ENCODE measurements around the gene IFNL1. TPM values are rescaled to one million over a fixed set of nuclear protein-coding genes. Genes with fewer than 3 reads are reported as not detected.

IFNL1 gene
- total and polyA plus RNA-seq, 3 experiments from 2014 or later = 4.6 TPM; not detected in 2

- DNase-seq = peak; percentile 99 to 100 (median 100)
- Mint-ChIP-seq H3K36me3 (peaks cover 0 to 29% (median 8%) of the 10 kb centered on the region in 3 donors), H3K4me1 (peaks cover 55 to 75% (median 74%) of the 10 kb centered on the region in 3 donors), H3K27ac (peak within 1 kb of the TSS; percentile 90 to 99 (median 94)), H3K27me3 (peaks cover 0 to 1% of the 10 kb centered on the region in 2 donors), H3K4me3 (peak within 1 kb of the TSS; percentile 89 to 99 (median 95)), H3K9me3 (no peaks in the 10 kb centered on the region)
- Histone ChIP-seq H3K9me3 (ENCODE audit: low read length) (no peaks in the 10 kb centered on the region), H3K27ac (ENCODE audit: low read depth, low read length) (peak within 1 kb of the TSS; percentile 86), H3K4me3 (ENCODE audit: low read length) (peak within 1 kb of the TSS; percentile 97), H3K36me3 (ENCODE audit: insufficient read depth, low read length) (no peaks in the 10 kb centered on the region), H3K27me3 (ENCODE audit: insufficient read depth, low read length, poor library complexity, severe bottlenecking) (no peaks in the 10 kb centered on the region), H3K4me1 (ENCODE audit: insufficient read depth, low read length) (peaks cover 57% of the 10 kb centered on the region)
- ChIA-PET POLR2A (interaction anchor here (0.5 to 1.7 kb wide), 11 partner anchors 11 to 1089 kb away, joined by 3 to 15 read pairs (median 4); partner anchors contain the start of genes IFNL1, MED29, PAF1 and RPS16), CTCF (interaction anchor here (0.7 to 1.7 kb wide), 11 partner anchors 9 to 232 kb away, joined by 3 to 10 read pairs (median 4); partner anchors contain the start of genes MED29, PAF1, RPS16 and TIMM50)
Measured at GRCh38 chr19:39341719-39342604, 45.8 kb downstream of the IFNL1 start, which contains the start of gene SAMD4B. Gene SAMD4B, plus strand, starts transcription at chr19:39342421. Its CDS starts 14,473 bp downstream, at chr19:39356894.

- H3K4me1 Mint-ChIP-seq = peaks cover 56 to 75% (median 74%) of the 10 kb centered on the region in 3 donors
- peak overlapping the region; percentile 74 to 98 (median 90) for H3K27ac Mint-ChIP-seq
- Histone ChIP-seq H3K9me3 (ENCODE audit: low read length) (no peaks in the 10 kb centered on the region), H3K36me3 (ENCODE audit: insufficient read depth, low read length) (no peaks in the 10 kb centered on the region), H3K27ac (ENCODE audit: low read depth, low read length) (peak overlapping the region; percentile 71), H3K4me3 (ENCODE audit: low read length) (peak overlapping the region; percentile 64), H3K27me3 (ENCODE audit: insufficient read depth, low read length, poor library complexity, severe bottlenecking) (no peaks in the 10 kb centered on the region), H3K4me1 (ENCODE audit: insufficient read depth, low read length) (peaks cover 49% of the 10 kb centered on the region)
- ChIA-PET POLR2A (interaction anchor here (0.9 to 1.7 kb wide), 8 partner anchors 12 to 93 kb away, joined by 3 to 15 read pairs (median 4); partner anchors contain the start of genes MED29, PAF1, RPS16 and ZFP36), CTCF (interaction anchor here (0.7 to 1.7 kb wide), 10 partner anchors 8 to 220 kb away, joined by 3 to 10 read pairs (median 4); partner anchors contain the start of genes MED29, PAF1, RPS16 and TIMM50)
- DNase-seq = peak in 1 of 5 donors; percentile 50
- peaks cover 0 to 37% (median 8%) of the 10 kb centered on the region in 3 donors for H3K36me3 Mint-ChIP-seq
- H3K27me3 Mint-ChIP-seq = peaks cover 0 to 1% of the 10 kb centered on the region in 2 donors
- H3K4me3 Mint-ChIP-seq = peak overlapping the region; percentile 73 to 91 (median 87)
- no peaks in the 10 kb centered on the region for H3K9me3 Mint-ChIP-seq
Measured at GRCh38 chr19:39342647-39343305, 46.6 kb downstream of the IFNL1 start.

GRCh38 chr19:39345956-39346355 lies 49.7 kb downstream of the IFNL1 start:
- peak overlapping the region in 1 of 7 donors; percentile 89 for H3K4me3 Mint-ChIP-seq
- no peaks in the 10 kb centered on the region for H3K9me3 ChIP-seq (ENCODE audit: low read length)
- peaks cover 0 to 1% of the 10 kb centered on the region in 2 donors for H3K27me3 Mint-ChIP-seq
- H3K27ac Mint-ChIP-seq = peak overlapping the region; percentile 4 to 94 (median 44)
- no peak overlapping the region for H3K27ac ChIP-seq (ENCODE audit: low read depth, low read length)
- H3K36me3 ChIP-seq (ENCODE audit: insufficient read depth, low read length) = no peaks in the 10 kb centered on the region
- H3K4me3 ChIP-seq (ENCODE audit: low read length) = no peak overlapping the region
- ChIA-PET CTCF (interaction anchor here (1.1 kb wide), 1 partner anchor 66 kb away, joined by 3 read pairs; no protein-coding TSS in a partner anchor), POLR2A (no interaction called here)
- H3K36me3 Mint-ChIP-seq = peaks cover 0 to 59% (median 10%) of the 10 kb centered on the region in 3 donors
- H3K9me3 Mint-ChIP-seq = no peaks in the 10 kb centered on the region
- peaks cover 56 to 75% (median 71%) of the 10 kb centered on the region in 3 donors for H3K4me1 Mint-ChIP-seq
- H3K4me1 ChIP-seq (ENCODE audit: insufficient read depth, low read length) = peaks cover 35% of the 10 kb centered on the region
- H3K27me3 ChIP-seq (ENCODE audit: insufficient read depth, low read length, poor library complexity, severe bottlenecking) = no peaks in the 10 kb centered on the region
- no peak for DNase-seq

- peak overlapping the region in 6 of 8 donors; percentile 19 to 87 (median 60) for H3K27ac Mint-ChIP-seq
- no peaks in the 10 kb centered on the region for H3K27me3 ChIP-seq (ENCODE audit: insufficient read depth, low read length, poor library complexity, severe bottlenecking)
- H3K4me1 Mint-ChIP-seq = peaks cover 56 to 81% (median 68%) of the 10 kb centered on the region in 3 donors
- H3K4me1 ChIP-seq (ENCODE audit: insufficient read depth, low read length) = peaks cover 32% of the 10 kb centered on the region
- no peaks in the 10 kb centered on the region for H3K9me3 Mint-ChIP-seq
- H3K27me3 Mint-ChIP-seq = peaks cover 0 to 1% of the 10 kb centered on the region in 2 donors
- POLR2A ChIA-PET = no interaction called here
- no peak overlapping the region for H3K4me3 ChIP-seq (ENCODE audit: low read length)
- no peak overlapping the region for H3K27ac ChIP-seq (ENCODE audit: low read depth, low read length)
- DNase-seq = no peak
- CTCF ChIA-PET = interaction anchor here (0.8 kb wide), 1 partner anchor 12 kb away, joined by 3 read pairs; the partner anchor contains the start of gene GMFG
- H3K36me3 ChIP-seq (ENCODE audit: insufficient read depth, low read length) = peaks cover 6% of the 10 kb centered on the region
- H3K9me3 ChIP-seq (ENCODE audit: low read length) = no peaks in the 10 kb centered on the region
- H3K4me3 Mint-ChIP-seq = no peak overlapping the region
- H3K36me3 Mint-ChIP-seq = peaks cover 0 to 68% (median 12%) of the 10 kb centered on the region in 3 donors
Measured at GRCh38 chr19:39347332-39348164, 51.3 kb downstream of the IFNL1 start.

Other genes starting within 250 kb of the IFNL1 start
- not detected for gene ACP7, start 212.0 kb upstream of the IFNL1 start, total RNA-seq
- 0.22 TPM for gene ACP7, start 212.0 kb upstream of the IFNL1 start, polyA plus RNA-seq
- 10 to 100 TPM; 21.3 to 21.8 TPM for gene PAK4, start 170.6 kb upstream of the IFNL1 start, total RNA-seq
- 1.8 TPM for gene PAK4, start 170.6 kb upstream of the IFNL1 start, polyA plus RNA-seq
- gene NCCRP1, start 99.4 kb upstream of the IFNL1 start, total RNA-seq = not detected
- gene NCCRP1, start 99.4 kb upstream of the IFNL1 start, polyA plus RNA-seq = not detected
- gene SYCN, start 92.1 kb upstream of the IFNL1 start, total RNA-seq = not detected
- not detected for gene SYCN, start 92.1 kb upstream of the IFNL1 start, polyA plus RNA-seq
- not detected for gene IFNL3, start 51.4 kb upstream of the IFNL1 start, total RNA-seq
- not detected for gene IFNL3, start 51.4 kb upstream of the IFNL1 start, polyA plus RNA-seq
- under 1 TPM in 1 of 2 experiments, not detected in 1; 0.31 TPM for gene IFNL4, start 47.6 kb upstream of the IFNL1 start, total RNA-seq
- not detected for gene IFNL4, start 47.6 kb upstream of the IFNL1 start, polyA plus RNA-seq
- not detected for gene IFNL2, start 28.0 kb upstream of the IFNL1 start, total RNA-seq
- gene IFNL2, start 28.0 kb upstream of the IFNL1 start, polyA plus RNA-seq = not detected
- 1 to 10 TPM; 4.3 to 4.9 TPM for gene LRFN1, start 24.5 kb downstream of the IFNL1 start, total RNA-seq
- gene LRFN1, start 24.5 kb downstream of the IFNL1 start, polyA plus RNA-seq = 6.7 TPM
- 100 to 1,000 TPM; 246 to 247 TPM for gene GMFG, start 39.6 kb downstream of the IFNL1 start, total RNA-seq
- 1,052 TPM for gene GMFG, start 39.6 kb downstream of the IFNL1 start, polyA plus RNA-seq
- gene SAMD4B, start 46.0 kb downstream of the IFNL1 start, total RNA-seq = 10 to 100 TPM; 54.3 to 55.6 TPM
- 18.7 TPM for gene SAMD4B, start 46.0 kb downstream of the IFNL1 start, polyA plus RNA-seq
- gene PAF1, start 94.7 kb downstream of the IFNL1 start, total RNA-seq = 10 to 100 TPM; 44.6 to 46.9 TPM
- gene PAF1, start 94.7 kb downstream of the IFNL1 start, polyA plus RNA-seq = 50.2 TPM
- gene MED29, start 95.0 kb downstream of the IFNL1 start, total RNA-seq = 10 to 100 TPM; 39.3 to 39.6 TPM
- gene MED29, start 95.0 kb downstream of the IFNL1 start, polyA plus RNA-seq = 56.8 TPM
- 10 to 100 TPM; 32.8 to 36.4 TPM for gene ZFP36, start 110.4 kb downstream of the IFNL1 start, total RNA-seq
- gene ZFP36, start 110.4 kb downstream of the IFNL1 start, polyA plus RNA-seq = 355 TPM
- 10 to 100 TPM; 35.2 to 36.4 TPM for gene PLEKHG2, start 116.3 kb downstream of the IFNL1 start, total RNA-seq
- gene PLEKHG2, start 116.3 kb downstream of the IFNL1 start, polyA plus RNA-seq = 4.0 TPM
- gene RPS16, start 139.5 kb downstream of the IFNL1 start, total RNA-seq = 1,000 to 10,000 TPM; 2,654 to 2,668 TPM
- 1,795 TPM for gene RPS16, start 139.5 kb downstream of the IFNL1 start, polyA plus RNA-seq
- gene SUPT5H, start 149.2 kb downstream of the IFNL1 start, total RNA-seq = 100 to 1,000 TPM; 190 to 196 TPM
- gene SUPT5H, start 149.2 kb downstream of the IFNL1 start, polyA plus RNA-seq = 115 TPM
- gene TIMM50, start 184.4 kb downstream of the IFNL1 start, total RNA-seq = 100 to 1,000 TPM; 131 to 137 TPM
- 47.3 TPM for gene TIMM50, start 184.4 kb downstream of the IFNL1 start, polyA plus RNA-seq
- 1 to 10 TPM in 1 of 2 experiments, under 1 TPM in 1; 0.92 to 1.4 TPM for gene DLL3, start 202.5 kb downstream of the IFNL1 start, total RNA-seq
- 0.25 TPM for gene DLL3, start 202.5 kb downstream of the IFNL1 start, polyA plus RNA-seq
- not detected for gene SELENOV, start 218.7 kb downstream of the IFNL1 start, total RNA-seq
- not detected for gene SELENOV, start 218.7 kb downstream of the IFNL1 start, polyA plus RNA-seq
- 1 to 10 TPM; 3.4 to 3.7 TPM for gene EID2B, start 236.4 kb downstream of the IFNL1 start, total RNA-seq
- 8.5 TPM for gene EID2B, start 236.4 kb downstream of the IFNL1 start, polyA plus RNA-seq
- gene EID2, start 243.8 kb downstream of the IFNL1 start, total RNA-seq = 10 to 100 TPM; 14.0 to 15.4 TPM
- gene EID2, start 243.8 kb downstream of the IFNL1 start, polyA plus RNA-seq = 29.2 TPM

Measured in CD8-positive, alpha-beta memory T cell (primary cell).